WTC11 (cell line): ENCODE measurements around the gene SLFN14.

Experiments
- CBFB ChIP-seq: sonication (generic); formaldehyde crosslinking; IDR thresholded peaks from 2 replicates; pipeline ENCODE4 v1.8.1; 2022; ENCODE audit warnings: mild to moderate bottlenecking, low read depth, missing genetic modification reagents
- CREB1 ChIP-seq: sonication (generic); formaldehyde crosslinking; IDR thresholded peaks from 2 replicates; pipeline ENCODE4 v1.8.0; 2023; ENCODE audit warnings: mild to moderate bottlenecking, missing genetic modification reagents
- ESRRA ChIP-seq: sonication (generic); formaldehyde crosslinking; IDR thresholded peaks from 2 replicates; pipeline ENCODE4 v1.8.1; 2022; ENCODE audit warnings: mild to moderate bottlenecking, missing genetic modification reagents, borderline replicate concordance
- ETV6 ChIP-seq: sonication (generic); formaldehyde crosslinking; IDR thresholded peaks from 2 replicates; pipeline ENCODE4 v1.8.1; 2022; ENCODE audit warnings: mild to moderate bottlenecking, missing genetic modification reagents
- FOXJ3 ChIP-seq: sonication (generic); formaldehyde crosslinking; IDR thresholded peaks from 2 replicates; pipeline ENCODE4 v1.9.0; 2021; ENCODE audit warnings: missing genetic modification reagents, mild to moderate bottlenecking, borderline replicate concordance
- NFE2L1 ChIP-seq: sonication (generic); formaldehyde crosslinking; IDR thresholded peaks from 2 replicates; pipeline ENCODE4 v1.8.1; 2023; ENCODE audit warnings: missing genetic modification reagents
- ZBTB21 ChIP-seq: sonication (generic); formaldehyde crosslinking; IDR thresholded peaks from 2 replicates; pipeline ENCODE4 v1.8.1; 2023; ENCODE audit warnings: mild to moderate bottlenecking, missing genetic modification reagents, borderline replicate concordance
- TF ChIP-seq, protein P1 (sequence below): fragments of 200-600 bp; IDR thresholded peaks from 2 replicates; pipeline ENCODE4 v1.8.0; 2022; ENCODE audit warnings: antibody characterized with exemption
- TF ChIP-seq, protein P2 (sequence below): sonication (generic); formaldehyde crosslinking; conservative IDR thresholded peaks from 2 replicates; pipeline ENCODE4 v1.8.1; 2022; ENCODE audit warnings: mild to moderate bottlenecking, missing genetic modification reagents
- TF ChIP-seq, protein P3 (sequence below): sonication (generic); formaldehyde crosslinking; conservative IDR thresholded peaks from 2 replicates; pipeline ENCODE4 v1.8.1; 2023; ENCODE audit warnings: mild to moderate bottlenecking, low read depth, missing genetic modification reagents, moderate library complexity
- TF ChIP-seq, protein P4 (sequence below): sonication (generic); formaldehyde crosslinking; IDR thresholded peaks from 2 replicates; pipeline ENCODE4 v1.8.1; 2023; ENCODE audit warnings: mild to moderate bottlenecking, missing genetic modification reagents, moderate library complexity

DNA sequence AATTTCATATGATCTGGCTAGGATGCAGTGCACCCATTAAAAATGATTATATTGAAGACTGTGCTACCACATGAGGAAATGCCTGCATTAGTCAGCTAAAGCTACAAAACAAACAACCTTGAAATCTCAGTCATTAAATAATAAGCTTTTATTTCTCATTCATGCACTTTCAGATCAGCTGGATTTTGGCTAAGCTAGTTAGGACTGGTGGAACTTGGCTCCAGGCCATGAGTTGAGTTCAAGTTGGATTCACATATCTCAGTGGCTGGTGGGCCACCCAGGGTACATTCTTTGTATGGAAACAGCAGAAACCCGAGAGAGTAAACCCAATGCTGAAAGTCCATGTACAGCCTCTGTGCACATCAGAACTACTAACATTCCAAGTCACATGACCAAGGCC is 16.8 kb downstream of the SLFN14 start:
- TF ChIP-seq, protein P1, sequence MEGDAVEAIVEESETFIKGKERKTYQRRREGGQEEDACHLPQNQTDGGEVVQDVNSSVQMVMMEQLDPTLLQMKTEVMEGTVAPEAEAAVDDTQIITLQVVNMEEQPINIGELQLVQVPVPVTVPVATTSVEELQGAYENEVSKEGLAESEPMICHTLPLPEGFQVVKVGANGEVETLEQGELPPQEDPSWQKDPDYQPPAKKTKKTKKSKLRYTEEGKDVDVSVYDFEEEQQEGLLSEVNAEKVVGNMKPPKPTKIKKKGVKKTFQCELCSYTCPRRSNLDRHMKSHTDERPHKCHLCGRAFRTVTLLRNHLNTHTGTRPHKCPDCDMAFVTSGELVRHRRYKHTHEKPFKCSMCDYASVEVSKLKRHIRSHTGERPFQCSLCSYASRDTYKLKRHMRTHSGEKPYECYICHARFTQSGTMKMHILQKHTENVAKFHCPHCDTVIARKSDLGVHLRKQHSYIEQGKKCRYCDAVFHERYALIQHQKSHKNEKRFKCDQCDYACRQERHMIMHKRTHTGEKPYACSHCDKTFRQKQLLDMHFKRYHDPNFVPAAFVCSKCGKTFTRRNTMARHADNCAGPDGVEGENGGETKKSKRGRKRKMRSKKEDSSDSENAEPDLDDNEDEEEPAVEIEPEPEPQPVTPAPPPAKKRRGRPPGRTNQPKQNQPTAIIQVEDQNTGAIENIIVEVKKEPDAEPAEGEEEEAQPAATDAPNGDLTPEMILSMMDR: no peak
- TF ChIP-seq, protein P2, sequence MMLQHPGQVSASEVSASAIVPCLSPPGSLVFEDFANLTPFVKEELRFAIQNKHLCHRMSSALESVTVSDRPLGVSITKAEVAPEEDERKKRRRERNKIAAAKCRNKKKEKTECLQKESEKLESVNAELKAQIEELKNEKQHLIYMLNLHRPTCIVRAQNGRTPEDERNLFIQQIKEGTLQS (CRISPR knock-in tag): no peak
- TF ChIP-seq, protein P3, sequence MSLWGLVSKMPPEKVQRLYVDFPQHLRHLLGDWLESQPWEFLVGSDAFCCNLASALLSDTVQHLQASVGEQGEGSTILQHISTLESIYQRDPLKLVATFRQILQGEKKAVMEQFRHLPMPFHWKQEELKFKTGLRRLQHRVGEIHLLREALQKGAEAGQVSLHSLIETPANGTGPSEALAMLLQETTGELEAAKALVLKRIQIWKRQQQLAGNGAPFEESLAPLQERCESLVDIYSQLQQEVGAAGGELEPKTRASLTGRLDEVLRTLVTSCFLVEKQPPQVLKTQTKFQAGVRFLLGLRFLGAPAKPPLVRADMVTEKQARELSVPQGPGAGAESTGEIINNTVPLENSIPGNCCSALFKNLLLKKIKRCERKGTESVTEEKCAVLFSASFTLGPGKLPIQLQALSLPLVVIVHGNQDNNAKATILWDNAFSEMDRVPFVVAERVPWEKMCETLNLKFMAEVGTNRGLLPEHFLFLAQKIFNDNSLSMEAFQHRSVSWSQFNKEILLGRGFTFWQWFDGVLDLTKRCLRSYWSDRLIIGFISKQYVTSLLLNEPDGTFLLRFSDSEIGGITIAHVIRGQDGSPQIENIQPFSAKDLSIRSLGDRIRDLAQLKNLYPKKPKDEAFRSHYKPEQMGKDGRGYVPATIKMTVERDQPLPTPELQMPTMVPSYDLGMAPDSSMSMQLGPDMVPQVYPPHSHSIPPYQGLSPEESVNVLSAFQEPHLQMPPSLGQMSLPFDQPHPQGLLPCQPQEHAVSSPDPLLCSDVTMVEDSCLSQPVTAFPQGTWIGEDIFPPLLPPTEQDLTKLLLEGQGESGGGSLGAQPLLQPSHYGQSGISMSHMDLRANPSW (CRISPR knock-in tag): no peak
- no peak for TF ChIP-seq ESRRA (CRISPR knock-in tag)
- no peak for TF ChIP-seq ETV6 (CRISPR knock-in tag)
- no peak for TF ChIP-seq ZBTB21
- no peak for TF ChIP-seq FOXJ3
- no peak for TF ChIP-seq NFE2L1 (CRISPR knock-in tag)
- TF ChIP-seq, protein P4, sequence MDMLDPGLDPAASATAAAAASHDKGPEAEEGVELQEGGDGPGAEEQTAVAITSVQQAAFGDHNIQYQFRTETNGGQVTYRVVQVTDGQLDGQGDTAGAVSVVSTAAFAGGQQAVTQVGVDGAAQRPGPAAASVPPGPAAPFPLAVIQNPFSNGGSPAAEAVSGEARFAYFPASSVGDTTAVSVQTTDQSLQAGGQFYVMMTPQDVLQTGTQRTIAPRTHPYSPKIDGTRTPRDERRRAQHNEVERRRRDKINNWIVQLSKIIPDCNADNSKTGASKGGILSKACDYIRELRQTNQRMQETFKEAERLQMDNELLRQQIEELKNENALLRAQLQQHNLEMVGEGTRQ (CRISPR knock-in tag): no peak
- no peak for TF ChIP-seq CREB1 (CRISPR knock-in tag)
- TF ChIP-seq CBFB (CRISPR knock-in tag): no peak
